Measurements from ENCODE around the gene MED1.
"Not testable (repeated sequence)": the region's sequence is repeated elsewhere in the genome, so short reads cannot be mapped to it uniquely, and the experiment has no call there.

The MED1 gene

GRCh38 chr17:39376434-39376833, 74.6 kb downstream of the MED1 start:
- DNase-seq (ENCODE audit: low read depth) = no peak
- H3K4me3 ChIP-seq (ENCODE audit: low read depth, low read length) = no peak overlapping the region

- DNase-seq (ENCODE audit: low read depth) = not testable (repeated sequence)
Observed at GRCh38 chr17:39367805-39368204, 83.3 kb downstream of the MED1 start.

GRCh38 chr17:39365872-39366271, 85.2 kb downstream of the MED1 start:
- H3K4me3 ChIP-seq (ENCODE audit: low read depth, low read length) = no peak overlapping the region

More at GRCh38 chr17:39367805-39368204, 83.3 kb downstream of the MED1 start:
- not testable (repeated sequence) for H3K4me3 ChIP-seq (ENCODE audit: low read depth, low read length)

GRCh38 chr17:39365242-39365641, 85.8 kb downstream of the MED1 start:
- H3K4me3 ChIP-seq (ENCODE audit: low read depth, low read length) = no peak overlapping the region
- DNase-seq (ENCODE audit: low read depth) = peak; percentile 3

More at GRCh38 chr17:39365872-39366271, 85.2 kb downstream of the MED1 start:
- DNase-seq (ENCODE audit: low read depth) = no peak

- H3K4me3 ChIP-seq (ENCODE audit: low read depth, low read length) = no peak overlapping the region
- DNase-seq (ENCODE audit: low read depth) = no peak
Observed at GRCh38 chr17:39364236-39365025, 86.6 kb downstream of the MED1 start.

GRCh38 chr17:39361064-39361463, 90.0 kb downstream of the MED1 start:
- no peak overlapping the region for H3K4me3 ChIP-seq (ENCODE audit: low read depth, low read length)

GRCh38 chr17:39360537-39360936, 90.5 kb downstream of the MED1 start:
- DNase-seq (ENCODE audit: low read depth) = no peak
- H3K4me3 ChIP-seq (ENCODE audit: low read depth, low read length) = no peak overlapping the region

More at GRCh38 chr17:39361064-39361463, 90.0 kb downstream of the MED1 start:
- no peak for DNase-seq (ENCODE audit: low read depth)

- no peak for DNase-seq (ENCODE audit: low read depth)
- H3K4me3 ChIP-seq (ENCODE audit: low read depth, low read length) = no peak overlapping the region
Observed at GRCh38 chr17:39359994-39360393, 91.1 kb downstream of the MED1 start.

GRCh38 chr17:39357986-39358385, 93.1 kb downstream of the MED1 start:
- no peak for DNase-seq (ENCODE audit: low read depth)
- no peak overlapping the region for H3K4me3 ChIP-seq (ENCODE audit: low read depth, low read length)

- no peak overlapping the region for H3K4me3 ChIP-seq (ENCODE audit: low read depth, low read length)
- DNase-seq (ENCODE audit: low read depth) = no peak
Observed at GRCh38 chr17:39357488-39357887, 93.6 kb downstream of the MED1 start.

Data from skeletal muscle cell (primary cell).